HG02798 (cell line): Measurements from ENCODE around the gene TSPYL1.
"Not testable (repeated sequence)": the region's sequence is repeated elsewhere in the genome, so short reads cannot be mapped to it uniquely, and the experiment has no call there.

Experiments
- ATAC-seq: cut with Tn5 transposase; IDR thresholded peaks from one replicate; pipeline ENCODE4 v1.9.1; 2021; ENCODE audit warnings: mild to moderate bottlenecking; ENCODE audit not compliant: unreplicated experiment, poor library complexity

Gene TSPYL1

DNA sequence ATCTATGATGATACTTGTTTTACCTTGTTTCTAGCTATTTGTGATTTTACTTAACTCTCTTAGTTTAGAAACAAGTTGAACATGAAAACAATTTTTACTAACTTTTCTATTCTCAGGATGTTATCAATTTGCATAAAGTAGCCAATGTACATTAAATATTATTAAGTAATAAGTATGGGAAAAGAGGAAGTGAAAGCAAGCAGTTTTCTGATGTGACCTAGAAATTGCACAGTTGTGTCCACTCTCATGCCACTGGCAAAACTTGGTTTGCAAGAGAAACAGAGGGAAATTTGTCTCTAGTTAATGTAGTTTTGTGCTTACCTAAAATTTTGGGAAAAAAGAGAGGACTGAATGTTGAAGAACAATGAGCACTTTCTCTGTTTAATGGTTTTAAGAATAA is 19.2 kb upstream of the TSPYL1 start:
- no peak for ATAC-seq

DNA sequence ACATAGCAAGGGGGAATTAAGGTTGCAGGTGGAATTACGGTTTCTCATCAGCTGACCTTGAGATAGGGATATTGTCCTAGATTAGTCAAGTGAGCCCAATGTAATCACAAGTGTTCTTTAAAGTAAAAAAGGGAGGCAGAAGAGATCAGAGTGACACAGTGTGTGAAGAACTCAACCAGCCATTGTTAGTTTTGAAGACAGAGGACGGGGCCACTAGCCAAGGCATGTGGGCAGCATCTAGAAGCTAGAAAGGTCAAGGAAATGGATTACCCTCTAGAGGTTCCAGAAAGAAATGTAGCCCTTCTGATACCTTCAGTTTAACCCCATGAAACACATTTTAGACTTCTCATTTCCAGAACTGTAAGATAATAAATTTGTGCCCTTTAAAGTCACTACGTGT is 18.5 kb upstream of the TSPYL1 start:
- ATAC-seq = no peak

DNA sequence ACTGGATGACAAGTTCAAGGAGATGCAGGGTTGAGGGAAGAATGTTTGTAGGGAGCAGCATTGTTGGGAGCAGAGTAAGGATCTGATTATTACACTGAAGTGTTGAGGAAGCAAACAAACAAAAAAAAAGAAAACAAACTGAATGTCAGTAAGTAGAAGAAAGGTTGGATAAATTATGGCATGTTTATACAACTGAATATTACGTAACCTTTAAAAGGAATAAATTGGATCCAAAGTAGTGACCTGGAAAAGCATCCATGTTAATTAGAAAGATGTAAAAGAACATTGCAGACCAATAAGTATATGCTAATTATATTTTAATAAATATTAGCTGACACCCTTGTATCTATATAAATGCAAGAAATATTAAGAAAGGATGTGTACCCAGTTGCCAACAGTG is 12.8 kb upstream of the TSPYL1 start:
- ATAC-seq = no peak

DNA sequence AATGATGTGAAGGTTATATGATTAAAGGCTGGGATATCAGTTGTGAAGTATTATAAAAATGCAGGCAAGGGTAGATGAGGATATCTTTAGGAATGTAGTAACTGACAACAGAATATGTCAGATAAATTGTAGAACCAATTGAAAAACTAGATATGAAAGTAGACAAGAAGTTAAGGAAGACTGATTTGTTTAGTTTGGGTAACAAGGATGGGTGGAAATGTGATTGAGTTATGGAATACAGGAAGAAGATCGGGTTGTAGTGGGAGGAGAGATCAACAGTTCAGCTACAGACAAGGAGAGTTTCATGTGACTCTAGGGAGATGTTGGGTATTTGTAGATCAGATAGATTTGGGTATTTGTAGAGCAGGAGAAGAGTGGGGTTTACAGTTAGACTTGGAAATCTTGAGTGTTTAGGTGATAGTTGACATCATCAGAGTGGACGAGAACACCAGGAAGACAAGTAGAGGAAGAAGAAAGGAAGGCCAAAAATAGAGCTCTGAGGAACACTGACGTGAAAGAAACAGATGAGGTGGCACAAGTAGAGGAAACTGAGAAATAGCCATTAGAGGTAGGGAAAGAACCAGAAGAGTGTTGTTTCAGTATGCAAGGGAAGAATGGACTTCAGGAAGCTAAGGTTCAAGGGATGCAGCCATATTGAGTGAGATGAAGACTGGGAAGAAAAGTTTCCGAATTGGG is 12.1 kb upstream of the TSPYL1 start:
- no peak for ATAC-seq

DNA sequence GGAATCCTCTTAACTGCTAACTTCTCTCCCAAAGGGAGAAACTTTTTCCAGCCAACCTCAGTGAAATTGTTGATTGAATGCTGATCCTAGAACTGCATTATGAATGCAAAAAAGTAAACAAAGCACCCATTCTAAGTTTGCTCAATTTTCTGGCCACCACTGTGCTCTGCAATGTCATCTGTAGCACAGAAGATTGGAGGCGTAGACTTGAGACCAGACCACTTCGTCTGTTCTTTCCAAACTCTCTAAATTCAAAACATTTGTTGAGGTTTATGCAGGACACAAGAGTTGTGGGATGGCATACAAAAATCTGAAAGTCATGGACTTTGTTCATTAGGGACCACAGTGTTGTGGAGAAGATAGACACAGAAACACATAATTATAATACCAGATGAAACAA is 11.1 kb upstream of the TSPYL1 start:
- no peak for ATAC-seq

DNA sequence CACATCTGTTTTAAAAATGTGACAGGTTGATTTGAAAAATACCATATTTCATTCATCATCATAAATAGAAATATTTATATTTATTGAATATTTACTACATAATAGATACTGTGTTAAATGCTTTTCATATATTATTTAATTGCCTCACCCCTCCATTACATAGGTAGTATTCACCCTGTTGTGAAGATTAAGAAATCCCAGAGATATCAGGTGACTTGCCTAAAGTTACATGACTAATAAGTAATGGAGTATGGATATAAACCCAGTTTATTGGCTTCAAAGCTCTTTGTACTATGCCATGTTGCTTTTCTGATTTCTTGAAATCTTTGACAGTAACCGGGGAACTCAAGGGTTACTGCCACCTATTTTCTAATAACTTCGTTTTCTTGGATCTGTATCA is 10.1 kb upstream of the TSPYL1 start:
- ATAC-seq = no peak

DNA sequence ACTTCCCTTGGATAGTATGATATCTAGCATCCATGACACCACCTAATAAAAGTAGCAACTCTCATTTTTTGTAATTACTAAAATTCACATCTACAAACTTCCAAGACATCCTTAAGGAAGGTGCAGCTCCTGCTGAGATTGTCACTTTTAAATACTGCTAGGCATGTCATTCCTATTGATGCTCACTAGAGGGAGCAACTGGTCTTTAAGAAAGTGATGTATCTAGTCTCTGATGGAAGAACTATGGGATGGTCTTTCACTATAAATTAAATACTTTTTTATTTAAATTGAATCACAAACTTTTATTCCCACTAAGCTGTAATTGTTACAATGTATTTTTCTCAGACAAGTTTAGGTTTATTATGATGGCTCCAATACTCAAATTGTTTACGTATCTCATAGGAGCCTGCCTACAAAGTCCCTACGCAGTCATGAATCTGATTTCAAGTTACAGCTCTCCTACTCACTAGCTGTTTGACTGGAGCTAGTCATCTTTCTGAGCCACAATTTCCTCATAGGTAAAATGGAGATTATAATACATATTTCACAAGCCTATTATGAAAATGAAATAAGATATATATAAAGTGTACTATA is 8.1 kb upstream of the TSPYL1 start:
- peak; percentile 75 for ATAC-seq

DNA sequence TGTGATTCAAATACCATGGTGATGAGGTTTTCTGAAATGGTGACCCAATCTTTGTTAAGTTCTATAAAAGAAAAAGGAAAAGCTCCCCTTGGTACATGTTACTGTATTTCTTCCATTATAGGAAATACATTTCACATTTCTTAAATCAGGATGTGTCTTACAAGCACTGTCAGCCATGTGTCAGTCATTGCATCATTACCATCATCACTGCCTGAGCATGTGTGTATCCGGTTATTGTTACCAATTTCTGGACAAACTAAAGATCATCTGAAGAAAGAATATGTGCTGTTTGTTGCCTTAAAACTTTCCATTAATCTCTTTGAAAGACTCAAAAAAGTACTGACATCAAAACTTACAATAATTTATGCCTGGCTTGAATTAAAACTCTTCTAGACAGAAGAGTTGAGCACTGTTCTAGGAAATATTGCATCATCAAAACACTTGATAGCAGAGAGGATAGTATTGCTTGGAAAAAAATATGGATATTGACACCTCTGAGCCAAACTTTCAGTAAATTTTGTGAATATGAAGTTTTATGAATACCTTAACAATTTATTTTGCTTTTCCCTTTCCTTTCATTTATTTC is 7.1 kb upstream of the TSPYL1 start:
- no peak for ATAC-seq

DNA sequence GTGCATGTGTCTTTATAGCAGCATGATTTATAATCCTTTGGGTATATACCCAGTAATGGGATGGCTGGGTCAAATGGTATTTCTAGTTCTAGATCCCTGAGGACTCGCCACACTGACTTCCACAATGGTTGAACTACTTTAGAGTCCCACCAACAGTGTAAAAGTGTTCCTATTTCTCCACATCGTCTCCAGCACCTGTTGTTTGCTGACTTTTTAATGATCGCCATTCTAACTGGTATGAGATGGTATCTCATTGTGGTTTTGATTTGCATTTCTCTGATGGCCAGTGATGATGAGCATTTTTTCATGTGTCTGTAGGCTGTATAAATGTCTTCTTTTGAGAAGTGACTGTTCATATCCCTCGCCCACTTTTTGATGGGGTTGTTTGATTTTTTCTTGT is 5.3 kb upstream of the TSPYL1 start:
- not testable (repeated sequence) for ATAC-seq

DNA sequence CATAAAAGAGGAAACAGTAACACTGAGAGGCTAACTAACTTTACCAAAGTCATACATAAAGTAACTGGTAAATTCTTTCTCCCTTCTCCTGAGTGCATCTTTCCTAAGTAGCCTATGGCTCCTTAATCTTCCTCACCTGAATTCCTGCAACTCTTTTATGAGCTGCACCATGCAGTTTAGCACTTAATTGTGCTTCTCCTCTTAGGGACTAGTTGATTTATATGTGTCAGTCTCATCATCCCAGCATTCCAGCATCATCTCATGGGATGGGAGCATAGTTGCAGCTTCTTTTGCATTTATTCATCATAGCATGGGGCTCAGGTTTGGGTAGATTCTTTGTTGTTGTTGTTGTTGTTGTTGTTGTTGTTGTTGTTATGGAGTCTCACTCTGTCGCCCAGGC is 3.5 kb upstream of the TSPYL1 start:
- ATAC-seq = no peak

DNA sequence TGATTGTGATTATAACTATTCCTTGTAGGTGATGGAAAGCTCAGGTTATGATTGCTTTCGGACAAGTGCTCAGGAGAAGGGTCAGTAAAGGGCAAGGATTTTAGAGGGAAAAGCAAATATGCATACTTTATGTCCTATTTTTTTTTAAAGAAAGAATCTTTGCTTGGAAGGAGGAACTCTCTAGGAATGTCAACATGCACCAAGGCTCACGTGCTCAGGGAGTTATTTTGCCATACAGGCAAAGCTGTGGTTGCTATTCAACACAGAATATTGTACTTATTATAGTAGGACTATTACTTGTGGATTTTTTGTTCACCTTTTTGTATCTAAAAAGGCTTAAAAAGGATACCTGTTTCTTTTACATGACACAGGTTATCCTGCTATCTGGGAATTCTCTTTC is 3.0 kb upstream of the TSPYL1 start:
- no peak for ATAC-seq

DNA sequence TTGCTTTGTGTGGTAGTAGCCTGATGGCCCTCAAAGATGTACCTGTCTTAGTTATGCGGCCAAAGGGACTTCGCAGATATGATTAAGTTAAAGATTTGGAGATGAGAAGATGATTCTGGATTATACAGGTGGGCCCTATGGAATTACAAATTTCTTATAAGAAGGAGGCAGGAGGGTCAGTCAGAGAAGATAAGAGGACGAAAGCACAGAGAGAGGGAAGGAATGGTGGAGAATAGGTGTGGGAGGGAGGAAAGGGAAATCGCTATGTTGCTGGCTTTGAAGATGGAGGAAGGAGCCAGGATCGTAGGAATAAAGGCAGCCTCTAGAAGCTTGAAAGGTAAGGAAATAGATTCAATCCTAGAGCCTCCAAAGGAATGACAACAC is 1.2 kb upstream of the TSPYL1 start:
- ATAC-seq = no peak

DNA sequence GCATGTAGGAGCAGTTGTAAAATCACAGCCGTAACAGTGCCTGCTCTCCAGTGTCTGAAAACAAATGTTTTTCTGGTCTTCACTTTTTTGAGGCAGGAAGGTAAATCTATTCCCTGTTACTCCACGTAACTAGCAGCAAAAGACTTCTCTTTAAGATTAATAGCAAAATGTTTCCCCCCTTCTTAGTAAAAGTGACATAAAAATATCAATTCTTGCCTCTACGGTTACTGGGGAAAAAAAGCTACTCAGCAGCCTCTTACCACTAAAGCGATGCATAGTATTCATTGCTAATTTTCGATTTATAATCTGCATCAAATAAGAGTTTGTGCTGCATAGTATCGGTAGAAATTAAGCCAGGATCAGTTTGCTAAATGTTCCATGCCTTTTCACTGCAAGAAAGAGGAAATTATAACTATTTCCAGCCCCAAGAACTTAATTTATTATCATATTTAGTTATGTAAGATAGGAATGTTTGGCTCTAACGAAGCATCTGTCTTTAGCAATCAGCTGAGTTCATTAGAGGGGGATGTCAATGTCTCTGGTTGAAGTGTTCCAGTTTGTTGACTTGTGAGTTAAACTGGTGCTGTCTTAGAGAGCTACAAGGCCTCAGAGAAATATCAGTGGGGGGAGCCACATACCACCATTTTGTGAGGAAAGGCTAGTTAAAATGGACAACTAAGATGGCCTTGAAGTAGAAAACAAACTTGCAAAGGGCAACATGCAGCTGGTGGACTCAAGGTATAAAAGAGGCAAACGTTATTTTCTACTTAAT is 617 bp upstream of the TSPYL1 start:
- no peak for ATAC-seq

DNA sequence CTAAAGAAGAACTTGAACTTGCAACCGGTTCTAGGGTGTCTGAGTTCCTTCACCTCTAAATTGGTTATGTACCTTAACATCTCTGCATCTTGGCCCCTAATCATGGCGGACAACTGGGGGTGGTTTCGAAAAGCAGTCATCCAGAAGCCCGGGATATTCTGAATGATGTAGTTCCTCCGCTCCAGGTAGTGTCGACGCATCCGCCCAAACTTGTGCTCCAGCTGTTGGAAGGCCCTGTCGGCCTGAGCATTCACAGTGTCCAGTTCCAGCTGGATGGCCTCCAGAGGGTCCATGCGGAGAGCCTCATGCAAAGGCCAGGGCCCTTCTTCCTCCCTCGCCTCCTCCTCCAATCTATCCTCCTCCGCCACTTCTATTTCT is 887 bp downstream of the TSPYL1 start:
- no peak for ATAC-seq

DNA sequence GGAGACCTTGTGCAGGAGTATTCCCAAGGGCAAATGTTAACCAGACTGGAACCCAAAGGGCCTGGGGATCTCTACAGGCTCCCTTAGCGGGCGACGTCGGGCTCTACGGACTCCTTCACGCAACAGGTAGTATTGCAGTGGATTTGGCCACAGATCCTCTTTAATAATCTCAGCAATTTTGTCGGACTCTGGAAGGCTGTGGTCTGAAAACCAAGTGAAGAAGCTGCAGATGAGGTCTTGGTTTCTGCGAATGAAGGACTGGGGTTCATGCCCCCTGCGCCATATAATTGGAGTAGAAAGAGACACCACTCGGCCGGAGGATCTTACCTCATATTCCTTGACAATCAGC is 1.3 kb downstream of the TSPYL1 start:
- no peak for ATAC-seq

DNA sequence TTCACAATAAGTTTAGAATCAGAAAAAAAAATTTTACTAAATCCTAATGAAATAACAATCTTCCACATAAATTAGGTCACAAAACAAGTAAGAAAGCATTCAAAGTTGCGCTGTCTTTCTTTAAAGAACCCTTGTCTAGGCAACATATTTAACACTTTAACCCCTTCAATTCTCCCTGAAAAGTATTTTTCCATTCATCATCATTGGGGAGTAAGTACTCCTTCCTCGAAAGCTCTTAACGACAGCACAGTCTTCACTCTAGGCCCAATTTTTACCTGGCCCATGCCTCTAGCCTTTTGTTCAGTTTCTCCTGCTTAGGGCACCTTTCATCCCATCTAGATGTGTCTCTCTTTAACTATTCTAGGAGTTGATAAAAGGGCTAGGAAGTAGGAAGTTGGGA is 2.6 kb downstream of the TSPYL1 start:
- no peak for ATAC-seq

DNA sequence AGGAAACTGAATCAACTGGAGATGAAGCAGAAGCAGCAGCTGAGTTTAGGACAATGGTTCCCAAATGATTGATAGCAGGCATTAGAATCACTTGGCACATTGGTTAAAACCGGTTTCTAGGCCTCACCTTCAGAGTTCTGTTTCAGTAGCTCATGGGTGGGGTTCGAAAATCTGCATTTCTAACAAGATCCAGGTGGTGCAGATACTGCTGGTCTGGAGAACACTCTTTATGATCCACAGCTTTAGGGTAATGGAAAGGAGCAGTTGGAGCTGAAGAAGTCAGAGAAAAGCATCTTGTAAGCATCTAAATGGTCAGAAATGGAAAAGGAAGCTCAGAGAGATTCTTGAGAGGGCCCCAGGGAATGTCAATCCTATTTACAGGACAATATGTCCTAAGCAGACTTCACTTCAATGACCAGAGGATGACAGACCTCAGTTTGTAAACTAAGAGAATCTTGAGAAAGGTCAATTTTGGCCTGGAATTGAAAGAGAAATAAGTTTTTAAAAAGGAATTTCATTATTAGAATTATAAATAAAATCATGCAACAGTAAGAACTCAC is 8.5 kb downstream of the TSPYL1 start:
- no peak for ATAC-seq

DNA sequence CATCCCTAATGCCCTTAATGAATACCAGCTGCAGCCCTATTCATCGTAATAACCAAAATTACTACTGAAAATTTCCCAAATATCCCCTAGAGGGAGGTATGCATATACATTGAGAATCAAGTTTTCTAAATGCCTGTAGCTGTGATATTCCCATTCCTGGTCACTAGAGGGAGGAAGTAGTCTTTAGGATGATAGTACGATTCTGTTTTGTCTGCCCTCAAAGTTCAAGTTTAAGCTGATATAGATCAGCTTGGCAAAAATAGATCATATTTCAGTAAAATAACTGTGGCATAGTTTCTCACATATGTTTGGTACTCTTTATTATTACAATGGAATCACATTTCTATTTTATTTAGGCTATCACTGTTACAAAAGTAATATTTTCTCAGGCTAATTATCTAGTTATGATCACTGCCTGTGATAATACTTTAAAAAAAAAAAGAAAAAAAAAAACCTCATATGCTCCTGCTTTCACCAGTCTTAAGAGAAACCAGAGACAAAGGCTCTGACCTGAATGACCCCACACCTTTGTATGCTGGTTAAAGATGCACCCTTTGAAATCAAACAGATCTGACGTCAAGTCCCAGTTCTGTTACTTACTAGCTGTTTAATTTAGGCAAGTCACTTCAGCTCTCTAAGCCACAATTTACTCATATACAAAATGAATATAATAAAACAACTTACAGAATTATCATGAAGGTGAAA is 11.0 kb downstream of the TSPYL1 start:
- ATAC-seq = peak; percentile 85

DNA sequence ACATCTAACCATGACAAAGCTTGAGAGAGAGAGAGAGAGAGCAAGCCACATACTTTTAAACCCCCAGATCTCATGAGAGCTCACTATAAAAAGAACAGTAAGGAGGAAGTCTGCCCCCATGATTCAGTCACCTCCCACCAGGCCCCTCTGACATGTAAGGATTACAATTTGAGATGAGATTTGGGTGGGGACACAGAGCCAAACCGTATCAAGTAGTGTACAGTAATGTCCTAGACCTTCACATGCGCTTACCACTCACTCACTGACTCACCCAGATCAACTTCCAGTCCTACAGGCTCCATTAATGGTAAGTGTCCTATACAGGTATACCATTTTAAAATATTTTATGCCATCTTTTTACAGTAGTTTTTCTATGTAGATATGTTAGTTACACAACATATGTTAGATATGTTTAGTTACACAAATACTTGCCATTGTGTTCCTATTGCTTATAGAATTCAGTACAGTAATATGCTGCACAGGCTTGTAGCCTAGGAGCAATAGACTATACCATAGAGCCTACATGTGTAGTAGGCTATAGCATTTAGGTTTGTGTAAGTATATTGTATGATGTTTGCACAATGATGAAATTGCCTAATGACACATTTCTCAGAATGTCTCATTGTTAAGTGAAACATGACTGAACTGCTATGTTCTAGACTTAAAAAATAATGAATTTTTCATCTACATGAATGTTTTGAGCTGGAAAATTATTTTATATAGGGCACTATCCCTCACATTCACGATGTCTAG is 11.7 kb downstream of the TSPYL1 start:
- ATAC-seq = peak; percentile 18

DNA sequence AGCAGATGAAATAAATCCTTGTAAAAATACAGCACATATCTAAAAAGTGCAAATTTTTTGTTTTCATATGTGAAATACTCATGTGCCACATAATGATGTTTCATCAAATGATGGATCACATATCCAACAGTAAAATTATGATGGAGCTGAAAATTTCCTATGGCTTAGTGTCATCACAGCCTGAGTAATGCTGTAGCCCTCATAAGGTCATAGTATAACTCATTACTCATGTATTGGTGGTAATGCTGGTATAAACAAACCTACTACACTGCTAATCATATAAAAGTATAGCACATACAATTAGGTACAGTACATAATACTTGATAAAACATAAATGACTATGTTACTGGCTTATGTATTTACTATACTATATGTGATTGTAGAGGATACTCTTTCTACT is 12.9 kb downstream of the TSPYL1 start:
- no peak for ATAC-seq
